A549 (cell line): ENCODE results near the gene KCNH2.

Source experiments
- CHD2 ChIP-seq: fragments of 150-350 bp; IDR thresholded peaks from 2 replicates; pipeline ENCODE4 v1.6.1; 2014; ENCODE audit warnings: low read length; ENCODE audit not compliant: partially characterized antibody
- CTCF ChIP-seq: fragments of >200 bp; sonication (Bioruptor Twin); formaldehyde crosslinking; IDR thresholded peaks from 3 replicates; pipeline ENCODE4 v1.5.1; 2016
- HOXA7 ChIP-seq: fragments of 250-450 bp; sonication (Bioruptor Pico); IDR thresholded peaks from 2 replicates; pipeline ENCODE4 v1.5.0; 2020; ENCODE audit warnings: mild to moderate bottlenecking, moderate library complexity
- JUNB ChIP-seq: fragments of >200 bp; sonication (Bioruptor Twin); formaldehyde crosslinking; IDR thresholded peaks from 2 replicates; pipeline ENCODE4 v1.6.1; 2016
- MAFK ChIP-seq: fragments of 450-650 bp; IDR thresholded peaks from 2 replicates; pipeline ENCODE4 v1.6.1; 2014; ENCODE audit not compliant: partially characterized antibody
- MAX ChIP-seq: IDR thresholded peaks from 2 replicates; pipeline ENCODE4 v1.6.1; 2012
- MAZ ChIP-seq: fragments of 150-350 bp; IDR thresholded peaks from 2 replicates; pipeline ENCODE4 v1.6.1; 2014; ENCODE audit warnings: antibody characterized with exemption, low read depth, low read length, borderline replicate concordance
- PBX3 ChIP-seq: IDR thresholded peaks from 2 replicates; pipeline ENCODE4 v1.6.1; 2012
- POLR2A ChIP-seq: IDR thresholded peaks from 2 replicates; pipeline ENCODE4 v1.6.1; 2012; ENCODE audit warnings: mild to moderate bottlenecking, low read length
- RAD21 ChIP-seq, 2 experiments: fragments of >200 bp in 1 of 2; sonication (Bioruptor Twin) in 1 of 2; formaldehyde crosslinking in 1 of 2; IDR thresholded peaks in 1 of 2; conservative IDR thresholded peaks in 1 of 2; 2 replicates in 1 of 2; 3 replicates in 1 of 2; pipeline ENCODE4 v1.6.1; 2012 to 2018; ENCODE audit warnings: inconsistent platforms in 1 of 2
- RCOR1 ChIP-seq: fragments of 150-350 bp; IDR thresholded peaks from 2 replicates; pipeline ENCODE4 v1.6.1; 2014; ENCODE audit warnings: antibody characterized with exemption, low read length, low read depth
- USF2 ChIP-seq: fragments of 450-650 bp; IDR thresholded peaks from 2 replicates; pipeline ENCODE4 v1.6.1; 2014; ENCODE audit warnings: antibody characterized with exemption

- TF ChIP-seq HOXA7 (no peak), POLR2A (no peak), CTCF (no peak), PBX3 (no peak), RCOR1 (no peak), RAD21 (conservative IDR thresholded peaks at IDR 0.05 in 1 of 2, IDR thresholded peaks at IDR 0.05 in 1 of 2) (no peak), CHD2 (no peak), JUNB (no peak), MAX (no peak), MAFK (no peak), MAZ (no peak), USF2 (no peak)
Measured at GRCh38 chr7:150924369-150924781, 53.7 kb downstream of the KCNH2 start.
